ENCODE data around the gene CHRDL1. TPM values are rescaled to one million over a fixed set of nuclear protein-coding genes. Genes with fewer than 3 reads are reported as not detected.

CHRDL1 gene
- total RNA-seq, 4 donors from 2014 or later, result 4.7 to 23.4 (median 9.8) TPM

- no peak overlapping the region for H3K4me3 ChIP-seq
- no peaks in the 10 kb centered on the region for H3K36me3 ChIP-seq
- no peaks in the 10 kb centered on the region for H3K4me1 ChIP-seq
- 33% methylated on average over 1 of the region's 1 CpG for WGBS
- no peaks in the 10 kb centered on the region for H3K27me3 ChIP-seq
- no peaks in the 10 kb centered on the region for H3K9me3 ChIP-seq
- no peak for TF ChIP-seq POLR2AphosphoS5 (IDR thresholded peaks at IDR 0.05)
- no peak for TF ChIP-seq EP300 (IDR thresholded peaks at IDR 0.05)
- TF ChIP-seq POLR2A (IDR thresholded peaks at IDR 0.05), result no peak
- TF ChIP-seq CTCF (IDR thresholded peaks at IDR 0.05), result no peak
- H3K27ac ChIP-seq, result no peak overlapping the region
- DNase-seq (ENCODE audit: low spot score in 2 of 2), result no peak
These were observed 61.3 kb downstream of the CHRDL1 start for GRCh38 chrX:110734271-110734670.

- Histone ChIP-seq H3K36me3 (no peaks in the 10 kb centered on the region), H3K4me1 (no peaks in the 10 kb centered on the region), H3K4me3 (no peak overlapping the region), H3K27me3 (no peaks in the 10 kb centered on the region), H3K9me3 (no peaks in the 10 kb centered on the region), H3K27ac (no peak overlapping the region)
- DNase-seq (ENCODE audit: low spot score in 2 of 2), result no peak
- WGBS, result 83% methylated on average over 2 of the region's 2 CpGs
- TF ChIP-seq POLR2AphosphoS5 (IDR thresholded peaks at IDR 0.05) (no peak), POLR2A (IDR thresholded peaks at IDR 0.05) (no peak), CTCF (IDR thresholded peaks at IDR 0.05) (no peak), EP300 (IDR thresholded peaks at IDR 0.05) (no peak)
These were observed 62.5 kb downstream of the CHRDL1 start for GRCh38 chrX:110733166-110733565.

GRCh38 chrX:110732266-110732665 is 63.4 kb downstream of the CHRDL1 start:
- TF ChIP-seq CTCF (IDR thresholded peaks at IDR 0.05), result no peak
- no peak overlapping the region for H3K27ac ChIP-seq
- no peaks in the 10 kb centered on the region for H3K9me3 ChIP-seq
- no peak for DNase-seq (ENCODE audit: low spot score in 2 of 2)
- WGBS, result 35% methylated on average over 6 of the region's 6 CpGs
- H3K36me3 ChIP-seq, result no peaks in the 10 kb centered on the region
- no peaks in the 10 kb centered on the region for H3K4me1 ChIP-seq
- H3K27me3 ChIP-seq, result no peaks in the 10 kb centered on the region
- no peak overlapping the region for H3K4me3 ChIP-seq

- no peaks in the 10 kb centered on the region for H3K4me1 ChIP-seq
- H3K9me3 ChIP-seq, result no peaks in the 10 kb centered on the region
- H3K27ac ChIP-seq, result no peak overlapping the region
- no peak for DNase-seq (ENCODE audit: low spot score in 2 of 2)
- H3K36me3 ChIP-seq, result no peaks in the 10 kb centered on the region
- no peaks in the 10 kb centered on the region for H3K27me3 ChIP-seq
- 64% methylated on average over 2 of the region's 2 CpGs for WGBS
- no peak overlapping the region for H3K4me3 ChIP-seq
- TF ChIP-seq POLR2AphosphoS5 (IDR thresholded peaks at IDR 0.05) (no peak), CTCF (IDR thresholded peaks at IDR 0.05) (no peak), POLR2A (IDR thresholded peaks at IDR 0.05) (no peak), EP300 (IDR thresholded peaks at IDR 0.05) (no peak)
These were observed 71.8 kb downstream of the CHRDL1 start for GRCh38 chrX:110723844-110724243.

GRCh38 chrX:110722135-110722534 is 73.5 kb downstream of the CHRDL1 start:
- no peaks in the 10 kb centered on the region for H3K36me3 ChIP-seq
- no peaks in the 10 kb centered on the region for H3K9me3 ChIP-seq
- DNase-seq (ENCODE audit: low spot score in 2 of 2), result no peak
- H3K4me1 ChIP-seq, result no peaks in the 10 kb centered on the region
- WGBS, result 76% methylated on average over 10 of the region's 10 CpGs
- no peak overlapping the region for H3K4me3 ChIP-seq
- H3K27ac ChIP-seq, result no peak overlapping the region
- H3K27me3 ChIP-seq, result no peaks in the 10 kb centered on the region
- no peak for TF ChIP-seq CTCF (IDR thresholded peaks at IDR 0.05)
- TF ChIP-seq POLR2AphosphoS5 (IDR thresholded peaks at IDR 0.05), result no peak
